Globus pallidus (tissue), 1 donor: ENCODE results near the gene OR52D1.
A peak's percentile ranks its signal among the peaks of the same experiment; 100 is the strongest.

Experiments used
- DNase-seq: peaks from one replicate; pipeline ENCODE4 v3.0.0-alpha.2; 2015; ENCODE audit warnings: low spot score

OR52D1 gene

DNA sequence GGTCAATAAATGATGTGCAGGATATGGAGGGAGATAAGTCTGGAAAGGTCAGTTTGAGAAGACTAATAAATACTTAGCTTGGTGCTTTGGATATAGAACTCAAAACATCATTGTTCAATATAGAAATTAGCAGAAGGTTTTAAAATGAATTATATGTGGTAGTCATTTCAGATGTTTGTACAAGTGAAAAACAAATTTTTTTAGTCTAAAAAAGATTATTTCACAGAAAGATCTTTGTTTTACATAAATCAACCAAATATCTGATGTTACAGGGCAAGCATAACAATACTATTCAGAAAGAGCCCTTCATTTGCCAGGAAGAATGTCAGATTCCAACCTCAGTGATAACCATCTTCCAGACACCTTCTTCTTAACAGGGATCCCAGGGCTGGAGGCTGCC lies at the start of gene OR52D1:
TSS of gene OR52D1 (plus strand) at position 301 of the 400 bp plus-strand sequence. CDS start at position 323, 22 bp downstream.
- no peak for DNase-seq

DNA sequence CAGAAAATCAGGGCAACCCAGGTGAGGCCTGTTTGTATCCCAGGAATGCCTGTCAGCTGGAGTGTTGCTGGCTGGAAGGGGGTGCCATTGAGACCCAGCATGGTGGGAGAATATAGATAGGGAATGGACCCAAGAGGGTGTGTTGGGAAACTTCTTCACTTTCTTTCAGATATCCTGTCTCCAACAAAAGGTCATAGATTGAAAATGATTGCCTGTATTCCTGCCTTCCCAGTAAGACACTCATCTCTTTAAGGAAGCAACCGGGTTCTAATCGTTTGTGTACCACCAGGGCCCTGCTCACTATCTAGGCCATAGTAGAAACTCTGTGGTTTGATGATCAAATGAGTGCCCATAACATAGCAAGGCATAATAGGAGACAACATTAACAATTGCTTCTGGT lies 47.1 kb upstream of the OR52D1 start, which contains the start of gene OR51I1:
TSS of gene OR51I1 (minus strand) at position 101 of the 400 bp plus-strand sequence. CDS start at position 101, 0 bp downstream.
- no peak for DNase-seq

DNA sequence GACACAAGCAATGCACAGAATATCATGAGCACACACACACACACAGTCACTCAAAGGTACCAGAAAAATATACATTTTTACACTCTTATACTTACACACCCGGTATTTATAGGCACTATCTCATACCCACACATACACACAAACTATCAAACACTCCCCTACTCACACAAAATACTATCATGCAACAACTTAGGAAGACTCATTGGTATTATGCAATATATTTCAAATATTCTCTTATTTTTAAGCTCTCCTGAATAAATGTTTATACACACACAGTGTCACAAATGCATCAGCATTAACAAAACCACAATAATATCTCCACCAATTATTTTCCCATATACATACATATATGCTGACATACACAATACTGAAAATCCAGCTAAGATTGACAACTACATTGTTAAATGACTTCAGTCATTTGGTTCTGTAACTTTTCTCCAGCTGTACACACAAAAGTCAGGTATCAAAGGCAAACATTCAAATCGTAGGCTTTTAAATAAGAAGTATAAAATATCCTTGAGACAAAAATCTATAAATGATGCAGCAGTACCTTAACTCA lies 44.6 kb upstream of the OR52D1 start:
- no peak for DNase-seq

DNA sequence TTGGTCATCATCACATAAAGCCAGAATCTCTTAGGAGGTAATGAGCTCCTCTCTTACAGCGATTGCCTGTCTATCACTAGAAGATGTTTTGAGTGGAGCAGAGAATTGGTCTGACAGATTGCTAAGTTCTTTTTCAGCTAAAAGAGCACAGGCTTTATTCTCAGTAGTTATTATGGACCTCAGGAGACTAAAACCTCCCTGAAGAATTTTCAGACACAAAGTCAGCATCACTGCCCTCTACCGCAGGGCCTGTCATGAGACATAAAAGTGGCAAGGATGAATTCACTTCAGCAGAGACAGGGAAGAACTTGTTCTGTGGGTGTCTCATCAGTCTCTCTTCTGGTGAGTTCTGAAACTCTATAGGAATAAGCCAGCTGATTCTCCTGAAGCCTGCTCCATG lies 39.5 kb upstream of the OR52D1 start, which contains the start of gene OR51I2:
TSS of gene OR51I2 (plus strand) at position 301 of the 400 bp plus-strand sequence. CDS start 4,166 bp downstream, outside the sequence.
- DNase-seq, result no peak

DNA sequence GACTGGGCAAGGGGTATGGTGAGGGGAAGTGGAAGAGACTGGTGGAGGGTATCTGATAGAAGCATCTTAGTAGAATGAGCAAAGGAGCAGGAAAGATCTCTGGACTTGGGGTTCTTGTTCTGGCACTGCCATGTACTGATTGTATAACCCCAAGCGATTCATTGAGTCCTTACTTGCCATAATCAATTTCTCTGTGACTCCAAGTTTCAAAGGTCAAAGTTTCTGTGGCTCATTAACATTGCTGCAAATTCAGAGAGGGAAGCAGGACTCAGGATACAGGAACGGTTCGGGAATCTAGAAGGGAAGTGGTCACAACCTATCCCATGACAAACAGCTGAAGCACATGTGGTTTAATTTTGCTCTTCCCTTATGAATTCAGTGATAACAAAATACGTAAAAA lies 39.1 kb upstream of the OR52D1 start:
- no peak for DNase-seq

DNA sequence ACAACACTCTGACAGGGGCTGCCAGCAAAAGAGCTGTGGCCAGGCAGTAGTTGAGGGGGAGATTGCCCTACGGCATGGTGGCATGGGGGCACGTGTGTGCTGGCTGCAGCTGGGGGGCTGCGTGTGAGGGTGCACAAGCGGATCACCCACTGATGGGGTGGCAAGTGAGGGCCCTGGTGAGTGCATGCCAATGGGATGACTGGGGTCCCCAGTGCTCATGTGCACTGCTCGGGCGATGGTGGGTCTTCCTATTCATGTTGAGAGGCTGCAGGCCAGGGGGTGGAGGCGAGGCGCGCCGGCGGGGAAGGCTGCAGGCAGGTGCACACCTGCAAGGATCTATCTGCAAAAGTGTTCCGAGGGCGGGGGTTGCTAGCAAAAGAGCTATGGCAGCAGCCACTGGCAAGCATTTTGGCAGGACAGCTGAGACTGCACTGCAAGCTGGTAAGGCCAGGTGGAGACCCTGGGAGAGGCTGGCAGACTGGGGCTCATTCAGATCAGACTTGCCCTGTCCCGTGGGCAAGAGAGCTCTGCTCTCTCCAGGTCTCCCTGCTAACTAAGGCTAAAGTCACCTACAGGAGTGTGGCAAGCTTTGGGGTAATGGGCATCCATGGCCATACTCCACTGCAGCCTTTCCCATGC lies 27.4 kb upstream of the OR52D1 start:
- no peak for DNase-seq

DNA sequence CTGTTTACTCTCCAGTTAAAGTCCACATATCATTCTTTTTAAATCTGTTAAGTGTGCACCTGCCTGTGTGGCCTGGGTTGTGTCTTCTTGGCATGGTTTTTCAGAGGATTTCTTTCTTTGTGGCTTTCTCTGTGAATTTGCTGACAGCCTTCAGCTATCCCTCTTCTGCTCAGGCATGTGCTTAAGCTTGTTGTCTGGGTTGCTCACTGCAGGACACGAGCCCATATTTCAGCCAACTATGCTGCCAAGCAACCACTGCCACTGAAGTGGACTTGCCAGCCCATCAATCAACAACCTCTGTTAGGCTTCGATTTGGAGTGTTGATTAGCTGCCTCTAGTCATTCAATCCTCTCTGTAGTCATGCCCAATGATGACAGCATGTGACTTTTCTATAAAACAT lies 21.0 kb upstream of the OR52D1 start:
- DNase-seq, result no peak

DNA sequence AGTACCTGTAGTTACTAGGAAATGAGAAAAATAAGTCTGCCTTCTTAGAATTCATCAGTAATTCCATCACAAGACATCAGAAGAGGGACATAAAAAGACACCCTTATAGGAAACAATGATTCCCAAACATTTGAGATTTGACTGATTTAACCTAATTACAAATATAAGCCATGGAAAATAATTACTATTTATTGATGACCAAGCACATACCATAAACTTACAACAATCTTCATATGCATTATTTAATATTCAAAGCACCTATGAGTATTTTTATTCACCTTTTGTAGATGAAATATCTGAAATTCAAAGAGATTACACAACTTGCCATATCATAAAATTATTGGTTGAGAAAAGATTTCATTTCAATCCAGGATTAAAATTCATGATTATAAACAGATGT lies 14.6 kb upstream of the OR52D1 start:
- no peak for DNase-seq

DNA sequence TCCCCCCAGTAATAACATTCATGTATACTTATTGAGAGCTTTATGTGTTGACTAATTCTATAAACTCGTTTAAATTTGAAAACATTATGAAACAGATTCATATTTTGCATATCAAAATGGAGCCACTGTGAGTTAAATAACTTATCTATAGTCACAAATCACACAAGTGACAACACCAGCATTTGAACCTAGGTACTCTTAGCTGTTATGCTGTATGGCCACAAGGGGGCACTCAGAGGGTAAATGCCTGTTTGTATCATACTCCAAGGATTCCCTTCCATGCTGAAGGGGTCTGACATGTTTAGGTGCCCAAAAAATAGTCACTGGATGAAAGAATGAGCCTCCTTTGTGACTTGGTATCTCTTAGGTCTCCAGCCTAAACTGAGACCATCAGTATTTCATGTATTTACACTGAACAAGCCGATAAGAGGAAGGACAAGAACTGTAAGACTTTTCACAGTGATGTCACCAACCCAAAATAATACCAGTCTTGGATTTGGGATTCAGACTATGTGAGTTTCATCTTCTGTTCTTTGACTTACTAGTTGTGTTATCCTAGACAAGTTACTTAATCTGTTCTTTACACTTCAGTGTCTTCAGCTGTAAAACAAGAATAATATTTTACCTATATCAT lies 12.2 kb upstream of the OR52D1 start:
- DNase-seq, result peak; percentile 19

DNA sequence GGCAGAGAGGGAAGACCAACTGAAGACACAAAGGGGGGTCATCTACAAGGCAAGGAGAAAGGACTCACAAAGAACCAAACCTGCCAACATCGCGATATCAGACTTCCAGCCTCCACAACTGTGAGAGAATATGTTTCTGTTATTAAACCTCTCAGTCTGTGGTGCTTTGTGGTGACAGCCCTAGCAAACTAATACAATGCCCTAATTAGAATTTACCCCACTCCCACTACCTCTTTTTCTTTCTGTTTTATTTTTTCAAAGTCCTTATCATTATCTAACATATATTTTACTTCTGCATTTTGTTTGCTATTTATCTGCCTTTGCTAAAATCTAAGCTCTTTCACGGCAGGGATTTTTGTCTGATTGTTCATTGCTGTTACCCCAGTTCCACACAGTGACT lies 2.5 kb upstream of the OR52D1 start:
- no peak for DNase-seq

DNA sequence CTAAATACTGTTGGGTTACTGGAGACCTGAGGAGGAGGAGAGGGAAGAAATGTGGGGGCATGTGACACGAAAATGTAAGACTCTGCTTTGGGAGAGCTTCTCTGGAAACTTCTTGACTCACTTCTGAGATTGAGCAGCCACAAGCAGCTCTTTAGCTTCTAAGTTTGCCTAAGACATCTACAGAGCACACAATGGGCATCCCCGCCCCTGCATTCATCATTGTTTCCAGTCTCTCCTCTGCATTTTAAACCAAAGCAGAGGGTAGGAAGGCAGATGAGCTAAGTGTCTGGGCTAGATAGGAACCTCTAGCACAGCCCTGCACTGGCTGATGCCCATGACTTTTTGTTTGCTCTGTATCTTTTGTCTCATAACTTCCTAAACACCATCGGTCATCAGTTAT lies 2.1 kb upstream of the OR52D1 start:
- no peak for DNase-seq

DNA sequence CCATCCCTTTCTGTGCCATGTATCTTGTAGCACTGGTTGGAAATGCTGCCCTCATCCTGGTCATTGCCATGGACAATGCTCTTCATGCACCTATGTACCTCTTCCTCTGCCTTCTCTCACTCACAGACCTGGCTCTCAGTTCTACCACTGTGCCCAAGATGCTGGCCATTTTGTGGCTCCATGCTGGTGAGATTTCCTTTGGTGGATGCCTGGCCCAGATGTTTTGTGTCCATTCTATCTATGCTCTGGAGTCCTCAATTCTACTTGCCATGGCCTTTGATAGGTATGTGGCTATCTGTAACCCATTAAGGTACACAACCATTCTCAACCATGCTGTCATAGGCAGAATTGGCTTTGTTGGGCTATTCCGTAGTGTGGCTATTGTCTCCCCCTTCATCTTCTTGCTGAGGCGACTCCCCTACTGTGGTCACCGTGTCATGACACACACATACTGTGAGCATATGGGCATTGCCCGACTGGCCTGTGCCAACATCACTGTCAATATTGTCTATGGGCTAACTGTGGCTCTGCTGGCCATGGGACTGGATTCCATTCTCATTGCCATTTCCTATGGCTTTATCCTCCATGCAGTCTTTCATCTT lies 414 bp downstream of the OR52D1 start:
- DNase-seq, result no peak

- DNase-seq, result no peak
These were observed 1.3 kb downstream of the OR52D1 start for GRCh38 chr11:5489576-5490357.

- no peak for DNase-seq
These were observed 11.2 kb downstream of the OR52D1 start for GRCh38 chr11:5499671-5500070.

DNA sequence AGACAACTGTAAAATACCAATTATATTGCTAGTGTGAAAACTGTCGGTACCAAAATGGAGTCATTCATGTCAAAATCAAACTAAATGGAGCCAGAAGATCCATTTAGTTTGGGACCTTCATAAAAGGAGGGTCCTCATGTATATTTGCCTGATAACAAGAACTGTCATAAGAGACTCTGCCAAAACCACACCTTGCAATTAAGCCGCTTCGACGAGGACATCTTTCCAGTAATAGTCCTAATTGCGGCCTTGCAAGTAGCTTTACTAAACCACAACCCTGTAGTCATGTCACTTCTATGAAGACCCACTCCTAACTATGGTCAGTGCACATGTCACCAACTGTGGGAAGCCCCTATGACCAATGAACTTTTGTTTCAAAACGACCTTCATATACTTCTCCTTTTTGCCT lies 11.9 kb downstream of the OR52D1 start:
- no peak for DNase-seq

DNA sequence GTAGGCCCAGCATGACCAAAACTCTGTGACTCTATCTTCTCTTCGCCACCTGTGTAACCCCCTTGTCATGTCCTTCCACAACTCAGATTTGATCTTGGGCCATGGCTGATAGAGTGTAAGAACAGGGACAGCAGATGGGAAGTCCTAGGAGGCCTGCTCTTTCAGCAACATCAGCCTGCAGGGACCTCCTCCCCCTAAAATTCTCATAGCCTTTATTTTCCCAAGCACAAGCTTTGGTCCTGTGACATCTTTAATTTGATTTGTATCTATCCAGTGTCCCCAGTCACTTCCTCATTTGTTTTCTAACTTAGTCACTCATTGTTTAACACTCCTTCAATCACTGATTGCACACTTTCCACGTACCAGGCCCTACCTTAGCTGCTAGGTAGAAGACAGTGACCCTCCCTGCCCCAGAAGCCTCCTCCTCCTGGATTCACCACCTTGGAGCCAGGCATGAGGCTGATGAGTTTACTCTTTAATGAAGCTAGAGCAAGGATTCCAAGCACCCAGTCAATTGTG lies 16.0 kb downstream of the OR52D1 start:
- no peak for DNase-seq

DNA sequence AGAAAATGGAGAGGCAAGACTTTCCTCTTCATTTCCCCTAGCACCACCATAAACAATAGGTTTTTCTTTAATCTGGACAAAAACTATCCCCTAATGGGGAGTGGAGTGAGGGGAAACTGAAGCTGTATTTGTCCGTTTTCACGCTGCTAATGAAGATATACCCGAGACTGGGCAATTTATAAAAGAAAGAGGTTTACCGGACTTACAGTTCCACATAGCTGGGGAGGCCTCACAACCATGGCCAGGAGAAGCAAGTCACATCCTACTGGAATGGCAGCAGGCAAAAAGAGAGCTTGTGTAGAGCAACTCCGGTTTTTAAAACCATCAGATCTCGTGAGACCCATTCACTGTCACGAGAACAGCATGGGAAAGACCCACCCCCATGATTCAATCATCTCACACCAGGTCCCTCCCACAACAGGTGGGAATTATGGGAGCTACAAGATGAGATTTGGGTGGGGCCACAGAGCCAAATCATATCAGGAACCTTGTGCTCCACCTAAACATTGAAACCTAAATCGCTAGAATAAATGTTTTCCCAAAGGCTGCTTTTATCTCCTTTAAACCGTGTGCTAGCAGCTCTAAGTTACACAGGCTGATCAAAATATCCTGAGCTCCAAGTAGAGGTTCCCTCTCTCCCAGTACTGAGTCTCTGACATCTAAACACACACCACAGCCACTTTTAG lies 17.0 kb downstream of the OR52D1 start:
- no peak for DNase-seq

GRCh38 chr11:5507177-5507932 lies 18.9 kb downstream of the OR52D1 start:
- DNase-seq, result no peak

GRCh38 chr11:5507933-5508305 lies 19.4 kb downstream of the OR52D1 start:
- DNase-seq, result no peak

- DNase-seq, result no peak
These were observed 20.1 kb downstream of the OR52D1 start for GRCh38 chr11:5508605-5509004.

DNA sequence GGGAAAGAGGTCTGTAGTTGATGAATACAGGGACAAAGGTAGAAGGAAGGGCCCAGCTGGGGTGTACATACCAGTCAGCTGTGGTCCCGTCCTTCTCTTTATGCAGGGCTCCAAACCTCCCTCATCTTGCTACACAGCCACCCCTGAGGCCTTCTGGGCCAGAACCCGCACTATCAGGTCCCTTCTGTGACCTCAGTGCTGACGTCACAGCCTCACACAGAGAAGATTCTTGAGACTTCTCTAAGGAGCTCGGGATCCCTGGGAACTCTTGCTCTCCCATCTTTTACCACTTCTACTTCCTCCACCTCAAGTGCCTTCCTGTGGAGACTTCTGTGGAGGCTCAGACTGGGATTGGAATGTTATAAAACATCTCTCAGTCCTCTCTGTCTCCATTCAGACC lies 21.3 kb downstream of the OR52D1 start, which contains the start of gene UBQLN3:
TSS of gene UBQLN3 (minus strand) at position 155 of the 400 bp plus-strand sequence. CDS start 399 bp downstream, outside the sequence.
- no peak for DNase-seq
